ENCODE results near the gene MYO1D.

MYO1D gene

DNA sequence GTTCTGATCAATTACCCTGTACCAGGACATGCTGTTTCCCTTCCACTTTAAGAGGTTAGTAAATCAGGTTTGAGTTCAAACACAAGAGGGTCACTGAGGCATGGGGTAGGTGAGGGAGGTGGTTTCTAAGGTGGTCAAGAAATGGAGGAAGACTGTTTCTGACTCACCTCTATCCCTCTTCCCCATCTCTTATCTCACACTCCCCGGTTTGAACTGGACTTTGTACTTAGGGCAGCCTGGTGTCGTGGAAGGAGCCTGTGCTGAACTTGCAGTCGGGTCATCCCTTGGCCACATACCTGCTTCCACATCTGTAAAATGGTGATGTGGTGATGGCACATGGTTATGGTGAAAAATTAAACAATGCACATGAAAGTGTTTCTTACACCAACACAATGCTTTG, 33.8 kb upstream of the MYO1D start:
- in situ Hi-C loops (cut with MboI; ENCODE audit: low pct_unique_long_range_greater_than_20kb, low sequenced_read_pairs, unreplicated experiment): no loop called here
- no peak for DNase-seq (ENCODE audit: low spot score)
- TF ChIP-seq, protein P1, sequence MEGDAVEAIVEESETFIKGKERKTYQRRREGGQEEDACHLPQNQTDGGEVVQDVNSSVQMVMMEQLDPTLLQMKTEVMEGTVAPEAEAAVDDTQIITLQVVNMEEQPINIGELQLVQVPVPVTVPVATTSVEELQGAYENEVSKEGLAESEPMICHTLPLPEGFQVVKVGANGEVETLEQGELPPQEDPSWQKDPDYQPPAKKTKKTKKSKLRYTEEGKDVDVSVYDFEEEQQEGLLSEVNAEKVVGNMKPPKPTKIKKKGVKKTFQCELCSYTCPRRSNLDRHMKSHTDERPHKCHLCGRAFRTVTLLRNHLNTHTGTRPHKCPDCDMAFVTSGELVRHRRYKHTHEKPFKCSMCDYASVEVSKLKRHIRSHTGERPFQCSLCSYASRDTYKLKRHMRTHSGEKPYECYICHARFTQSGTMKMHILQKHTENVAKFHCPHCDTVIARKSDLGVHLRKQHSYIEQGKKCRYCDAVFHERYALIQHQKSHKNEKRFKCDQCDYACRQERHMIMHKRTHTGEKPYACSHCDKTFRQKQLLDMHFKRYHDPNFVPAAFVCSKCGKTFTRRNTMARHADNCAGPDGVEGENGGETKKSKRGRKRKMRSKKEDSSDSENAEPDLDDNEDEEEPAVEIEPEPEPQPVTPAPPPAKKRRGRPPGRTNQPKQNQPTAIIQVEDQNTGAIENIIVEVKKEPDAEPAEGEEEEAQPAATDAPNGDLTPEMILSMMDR (IDR thresholded peaks at IDR 0.05; ENCODE audit: extremely low read depth, insufficient read depth, missing control alignments): no peak

DNA sequence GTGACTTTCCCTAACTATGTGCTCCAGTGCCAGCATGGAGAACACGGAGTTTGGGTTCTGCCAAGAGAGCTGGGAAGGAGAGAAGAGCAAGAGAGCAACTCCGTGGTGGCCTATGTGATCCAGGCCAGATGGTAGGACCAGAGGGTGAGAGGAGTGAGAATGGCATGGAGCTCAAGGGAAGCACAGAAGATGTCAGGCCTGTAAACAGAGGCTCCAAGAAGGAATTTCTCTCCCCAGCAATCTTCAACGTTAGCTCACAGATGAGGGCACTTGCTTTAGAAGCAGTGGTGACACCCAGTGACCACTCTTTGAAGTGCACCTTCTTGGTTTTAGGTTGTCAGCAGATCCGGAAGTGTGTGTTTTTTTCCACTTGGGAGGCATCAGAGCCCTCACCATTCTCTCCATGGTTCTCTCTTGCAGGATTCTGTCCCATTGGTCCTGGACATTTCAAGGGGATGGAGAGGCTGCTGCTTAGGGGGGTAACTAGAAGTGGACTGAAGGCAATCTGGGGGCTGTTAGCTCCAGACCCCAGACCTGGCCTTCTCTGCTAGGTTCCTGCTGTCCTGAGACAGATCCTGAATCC, 33.0 kb upstream of the MYO1D start:
- peak; percentile 75 for DNase-seq (ENCODE audit: low spot score)
- in situ Hi-C loops (cut with MboI; ENCODE audit: low pct_unique_long_range_greater_than_20kb, low sequenced_read_pairs, unreplicated experiment): no loop called here

DNA sequence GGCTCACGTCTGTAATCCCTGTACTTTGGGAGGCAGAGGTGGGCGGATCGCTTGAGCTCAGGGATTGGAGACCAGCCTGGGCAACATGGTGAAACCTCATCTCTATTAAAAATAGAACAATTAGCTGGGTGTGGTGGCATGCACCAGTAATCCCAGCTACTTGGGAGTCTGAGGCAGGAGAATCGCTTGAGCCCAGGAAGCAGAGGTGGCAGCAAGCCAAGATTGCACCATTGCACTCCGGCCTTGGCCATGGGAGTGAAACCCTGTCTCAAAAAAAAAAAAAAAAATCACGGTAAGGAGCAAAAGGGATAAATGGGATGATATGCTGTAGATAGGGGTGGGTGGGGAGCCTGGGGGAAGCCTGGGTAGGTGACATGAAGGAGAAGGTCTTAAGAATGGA, 30.7 kb upstream of the MYO1D start:
- TF ChIP-seq, protein P1 (IDR thresholded peaks at IDR 0.05; ENCODE audit: extremely low read depth, insufficient read depth, missing control alignments): no peak

More for the DNA sequence above, 33.0 kb upstream of the MYO1D start:
- TF ChIP-seq, protein P1 (IDR thresholded peaks at IDR 0.05; ENCODE audit: extremely low read depth, insufficient read depth, missing control alignments): peak; percentile 77

DNA sequence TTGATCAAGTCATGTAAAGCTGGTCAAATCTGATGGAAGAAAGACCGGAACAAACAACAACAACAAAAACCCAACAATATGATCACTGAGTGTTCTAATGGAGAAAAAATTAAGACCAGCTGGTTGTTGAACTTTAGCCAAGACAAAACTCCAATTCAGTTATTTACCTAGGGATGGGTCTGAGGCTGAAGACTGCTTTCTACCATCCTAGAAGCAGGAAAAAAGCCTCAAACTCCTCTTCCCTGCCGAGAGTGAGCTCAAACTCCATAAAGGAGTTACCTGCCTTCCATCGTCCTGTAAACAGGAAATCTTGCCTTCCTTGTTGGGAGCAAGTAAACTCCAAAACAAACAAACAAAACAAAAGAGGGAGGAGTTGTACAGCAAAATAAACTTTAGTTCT, 28.0 kb upstream of the MYO1D start:
- TF ChIP-seq, protein P1 (IDR thresholded peaks at IDR 0.05; ENCODE audit: extremely low read depth, insufficient read depth, missing control alignments): no peak
- DNase-seq (ENCODE audit: low spot score): no peak
- in situ Hi-C loops (cut with MboI; ENCODE audit: low pct_unique_long_range_greater_than_20kb, low sequenced_read_pairs, unreplicated experiment): no loop called here

More for the DNA sequence above, 30.7 kb upstream of the MYO1D start:
- in situ Hi-C loops (cut with MboI; ENCODE audit: low pct_unique_long_range_greater_than_20kb, low sequenced_read_pairs, unreplicated experiment): no loop called here
- DNase-seq (ENCODE audit: low spot score): no peak

DNA sequence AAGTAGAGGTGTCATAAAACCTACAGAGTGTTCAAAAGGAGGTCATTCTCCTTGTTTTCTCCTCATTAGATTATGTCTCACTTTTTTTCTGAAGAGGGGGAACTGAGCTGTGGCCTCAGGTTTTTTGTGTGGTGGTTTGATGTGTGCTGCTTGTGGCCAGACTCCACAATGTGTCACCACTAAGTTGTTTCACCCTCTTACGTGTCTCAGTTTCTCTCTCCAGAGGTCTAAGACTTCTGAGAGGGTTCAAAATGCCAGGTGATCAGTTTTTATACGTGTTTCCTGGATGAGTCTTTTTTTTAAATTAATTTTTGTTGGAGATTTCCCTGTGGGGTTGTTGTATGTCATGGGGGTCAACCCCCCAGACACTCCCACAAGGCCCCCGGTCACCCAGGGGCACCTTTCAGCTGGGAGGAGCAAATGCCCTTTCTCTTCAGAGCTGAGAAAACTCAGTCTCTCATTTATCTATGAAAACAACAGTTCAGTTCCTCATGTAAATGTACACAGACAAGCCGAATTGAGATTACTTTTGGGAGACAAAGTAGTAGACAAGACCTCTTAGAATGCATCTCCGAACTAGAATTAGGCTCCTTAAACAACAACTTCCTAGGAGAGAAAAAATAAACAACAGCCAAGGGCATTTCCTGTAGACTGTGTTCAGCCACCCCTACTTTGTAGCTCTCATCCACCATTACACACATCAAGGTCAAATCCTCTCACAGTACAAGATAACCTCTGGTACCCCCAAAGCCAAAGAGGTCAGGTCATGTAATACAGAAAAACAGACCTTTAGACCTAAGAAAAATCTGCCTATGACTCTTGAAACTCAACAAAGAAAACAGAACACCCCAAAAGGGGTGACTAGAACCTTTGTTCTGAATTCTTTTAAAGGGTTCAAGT, 27.1 kb upstream of the MYO1D start:
- in situ Hi-C loops (cut with MboI; ENCODE audit: low pct_unique_long_range_greater_than_20kb, low sequenced_read_pairs, unreplicated experiment): no loop called here
- DNase-seq (ENCODE audit: low spot score): no peak
- TF ChIP-seq, protein P1 (IDR thresholded peaks at IDR 0.05; ENCODE audit: extremely low read depth, insufficient read depth, missing control alignments): no peak

DNA sequence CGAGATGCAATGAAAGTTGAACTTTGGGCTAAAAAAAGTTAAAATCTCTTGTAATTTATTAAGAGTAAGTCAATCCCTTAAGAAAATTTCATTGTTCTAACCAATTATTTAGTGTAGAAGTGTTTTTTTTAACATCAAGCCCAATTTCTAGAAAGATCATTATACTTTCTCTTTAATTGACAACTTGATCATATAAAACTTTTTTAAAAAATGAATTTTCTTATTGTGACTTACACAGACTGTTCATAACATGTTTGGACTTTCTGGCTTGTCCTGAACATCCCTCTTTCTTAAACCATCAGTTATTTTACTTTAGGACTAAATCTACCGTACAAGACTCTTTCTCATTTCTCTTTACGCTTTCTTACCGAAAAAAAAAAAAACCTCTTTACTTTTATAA, 24.8 kb upstream of the MYO1D start:
- no peak for DNase-seq (ENCODE audit: low spot score)
- in situ Hi-C loops (cut with MboI; ENCODE audit: low pct_unique_long_range_greater_than_20kb, low sequenced_read_pairs, unreplicated experiment): no loop called here
- TF ChIP-seq, protein P1 (IDR thresholded peaks at IDR 0.05; ENCODE audit: extremely low read depth, insufficient read depth, missing control alignments): no peak

All from GM13977 (cell line).